Pulmonary artery endothelial cell (primary cell): ENCODE measurements around the gene KCNH1. TPM values are rescaled to one million over a fixed set of nuclear protein-coding genes. Genes with fewer than 3 reads are reported as not detected.

Experiments
- DNase-seq: peaks from one replicate; pipeline ENCODE4 v3.0.0-alpha.2; 2011; ENCODE audit warnings: low read depth, low spot score
- total RNA-seq: library from RNA; depleted of rRNA; stranded (reverse); fragments of >200 nt; gene quantifications from 2 replicates; pipeline ENCODE4 v1.2.3, GENCODE V29; 2014

Gene KCNH1
- total RNA-seq, 1 donor from 2014 or later = not detected

- DNase-seq = no peak
Measured at GRCh38 chr1:210920258-210920657, 213.7 kb downstream of the KCNH1 start.

GRCh38 chr1:210918893-210919292 is 215.1 kb downstream of the KCNH1 start:
- no peak for DNase-seq

- no peak for DNase-seq
Measured at GRCh38 chr1:210917560-210918169, 216.3 kb downstream of the KCNH1 start.

GRCh38 chr1:210916548-210916947 is 217.4 kb downstream of the KCNH1 start:
- DNase-seq = no peak

- no peak for DNase-seq
Measured at GRCh38 chr1:210915890-210916507, 217.9 kb downstream of the KCNH1 start.

GRCh38 chr1:210912752-210913151 is 221.2 kb downstream of the KCNH1 start:
- no peak for DNase-seq

GRCh38 chr1:210910020-210910575 is 223.8 kb downstream of the KCNH1 start:
- DNase-seq = no peak

- no peak for DNase-seq
Measured at GRCh38 chr1:210908791-210909190, 225.2 kb downstream of the KCNH1 start.

- no peak for DNase-seq
Measured at GRCh38 chr1:210908257-210908656, 225.7 kb downstream of the KCNH1 start.

- DNase-seq = no peak
Measured at GRCh38 chr1:210907251-210907805, 226.6 kb downstream of the KCNH1 start.

GRCh38 chr1:210905944-210906453 is 227.9 kb downstream of the KCNH1 start:
- no peak for DNase-seq

- DNase-seq = no peak
Measured at GRCh38 chr1:210905365-210905904, 228.5 kb downstream of the KCNH1 start.

GRCh38 chr1:210901981-210902770 is 231.8 kb downstream of the KCNH1 start:
- no peak for DNase-seq

GRCh38 chr1:210900820-210901219 is 233.1 kb downstream of the KCNH1 start:
- DNase-seq = no peak

- DNase-seq = no peak
Measured at GRCh38 chr1:210900079-210900478, 233.9 kb downstream of the KCNH1 start.

- DNase-seq = no peak
Measured at GRCh38 chr1:210899676-210900075, 234.3 kb downstream of the KCNH1 start.

- no peak for DNase-seq
Measured at GRCh38 chr1:210898473-210898872, 235.5 kb downstream of the KCNH1 start.

- no peak for DNase-seq
Measured at GRCh38 chr1:210883821-210884220, 250.1 kb downstream of the KCNH1 start.

- DNase-seq = no peak
Measured at GRCh38 chr1:210882414-210883221, 251.3 kb downstream of the KCNH1 start.

- no peak for DNase-seq
Measured at GRCh38 chr1:210878564-210878963, 255.4 kb downstream of the KCNH1 start.

- no peak for DNase-seq
Measured at GRCh38 chr1:210876275-210876674, 257.7 kb downstream of the KCNH1 start.
